ENCODE results near the gene GPSM3. TPM values are rescaled to one million over a fixed set of nuclear protein-coding genes. Genes with fewer than 3 reads are reported as not detected.

The GPSM3 gene
- polyA plus RNA-seq, 1 experiment, result 4.7 TPM

DNA sequence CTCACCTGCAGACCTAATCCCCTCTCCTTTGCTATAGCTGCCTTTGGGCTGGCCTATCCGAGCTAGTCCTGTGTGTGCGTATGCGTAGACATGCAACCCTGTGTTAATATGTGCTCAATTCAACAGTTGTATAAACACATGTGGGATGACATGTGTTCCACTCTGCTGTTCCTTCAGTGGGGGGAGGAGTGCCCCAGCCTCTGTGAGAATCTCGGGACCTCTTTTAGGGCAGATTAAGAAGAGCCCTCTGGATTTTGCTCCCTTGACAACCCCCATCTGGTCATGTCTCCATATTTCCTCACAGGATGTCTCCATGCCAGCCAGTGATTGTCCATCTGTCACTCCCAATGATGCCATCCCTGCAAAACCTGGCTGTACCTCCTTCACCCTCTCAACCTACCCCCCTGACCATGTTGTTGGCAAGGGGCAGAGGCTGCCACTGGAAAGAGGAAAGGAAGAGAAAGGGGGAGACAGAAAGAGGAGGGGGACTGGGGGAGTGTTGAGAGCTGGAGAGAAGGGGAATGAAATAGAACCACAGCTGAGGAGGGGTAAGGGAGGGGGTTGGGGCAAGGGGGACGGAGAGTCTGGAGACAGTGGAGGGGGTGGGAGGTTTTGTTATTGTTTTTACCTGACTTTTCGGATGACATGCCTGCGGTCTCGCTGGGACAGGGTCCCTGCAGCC, 41.1 kb downstream of the GPSM3 start:
- H3K27me3 ChIP-seq (ENCODE audit: control insufficient read depth, insufficient read depth, low read length), result peaks cover 31% of the 10 kb centered on the region
- CTCF ChIA-PET, result interaction anchor here (0.6 to 1.5 kb wide), 4 partner anchors 25 to 44 kb away, joined by 3 to 7 read pairs (median 5); no protein-coding TSS in a partner anchor
- TF ChIP-seq, protein P1, sequence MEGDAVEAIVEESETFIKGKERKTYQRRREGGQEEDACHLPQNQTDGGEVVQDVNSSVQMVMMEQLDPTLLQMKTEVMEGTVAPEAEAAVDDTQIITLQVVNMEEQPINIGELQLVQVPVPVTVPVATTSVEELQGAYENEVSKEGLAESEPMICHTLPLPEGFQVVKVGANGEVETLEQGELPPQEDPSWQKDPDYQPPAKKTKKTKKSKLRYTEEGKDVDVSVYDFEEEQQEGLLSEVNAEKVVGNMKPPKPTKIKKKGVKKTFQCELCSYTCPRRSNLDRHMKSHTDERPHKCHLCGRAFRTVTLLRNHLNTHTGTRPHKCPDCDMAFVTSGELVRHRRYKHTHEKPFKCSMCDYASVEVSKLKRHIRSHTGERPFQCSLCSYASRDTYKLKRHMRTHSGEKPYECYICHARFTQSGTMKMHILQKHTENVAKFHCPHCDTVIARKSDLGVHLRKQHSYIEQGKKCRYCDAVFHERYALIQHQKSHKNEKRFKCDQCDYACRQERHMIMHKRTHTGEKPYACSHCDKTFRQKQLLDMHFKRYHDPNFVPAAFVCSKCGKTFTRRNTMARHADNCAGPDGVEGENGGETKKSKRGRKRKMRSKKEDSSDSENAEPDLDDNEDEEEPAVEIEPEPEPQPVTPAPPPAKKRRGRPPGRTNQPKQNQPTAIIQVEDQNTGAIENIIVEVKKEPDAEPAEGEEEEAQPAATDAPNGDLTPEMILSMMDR (IDR thresholded peaks at IDR 0.05; ENCODE audit: low read depth, low read length), result no peak
- peaks cover 13% of the 10 kb centered on the region for H3K9me3 ChIP-seq (ENCODE audit: control insufficient read depth, insufficient read depth, low read length)
- POLR2A ChIA-PET, result no interaction called here
- peak overlapping the region; percentile 60 for H3K4me3 ChIP-seq (ENCODE audit: low read depth, low read length)
- no peak for DNase-seq (ENCODE audit: low read depth, low spot score)
- H3K27ac ChIP-seq (ENCODE audit: low read depth, low read length), result no peak overlapping the region

DNA sequence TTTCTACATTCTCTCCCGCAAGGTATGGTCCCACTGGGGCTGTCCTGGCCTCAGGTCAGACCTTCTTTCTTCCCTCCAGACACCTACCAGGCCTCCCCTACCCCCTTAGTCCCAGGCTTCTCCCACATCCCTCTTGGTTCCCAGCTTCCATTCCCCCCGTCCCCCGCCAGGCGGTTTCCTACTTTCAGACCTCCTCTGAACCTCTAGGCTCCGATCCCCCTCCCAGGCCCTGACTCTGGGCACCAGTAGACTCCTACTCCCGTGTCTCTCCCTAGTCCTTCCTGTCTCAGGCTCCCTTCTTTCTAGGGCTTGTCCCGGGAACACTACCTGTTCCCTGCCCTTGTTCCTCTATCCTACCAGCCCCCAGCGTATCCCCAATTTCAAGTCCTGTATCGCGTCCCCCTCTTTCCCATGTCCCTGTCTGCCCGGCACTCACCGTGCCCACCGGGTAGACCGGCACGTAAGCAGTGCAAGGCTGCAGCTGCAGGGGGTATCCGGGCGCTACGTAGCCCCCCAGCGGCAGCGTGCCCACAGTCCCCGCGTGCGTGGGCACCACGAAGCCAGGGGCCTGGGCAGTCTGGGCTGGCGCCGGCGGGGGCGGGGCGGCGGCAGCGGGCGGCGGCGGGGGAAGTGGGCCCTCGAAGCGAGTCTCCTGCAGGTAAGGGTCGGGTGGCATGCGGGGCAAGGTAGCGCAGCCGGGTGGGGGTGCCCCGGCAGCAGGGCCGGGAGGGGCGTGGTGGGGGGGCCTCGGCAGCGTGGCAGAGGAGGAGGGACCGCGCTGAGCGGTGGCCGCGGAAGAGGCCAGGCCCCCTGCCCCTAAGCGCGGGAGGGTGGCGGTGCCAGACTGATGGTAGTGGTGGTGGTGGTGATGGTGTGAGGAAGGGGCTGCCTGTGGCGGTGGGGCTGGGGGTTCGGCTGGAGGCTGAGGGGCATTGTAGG, 42.2 kb downstream of the GPSM3 start:
- TF ChIP-seq, protein P1 (IDR thresholded peaks at IDR 0.05; ENCODE audit: low read depth, low read length), result no peak
- POLR2A ChIA-PET, result no interaction called here
- no peak for DNase-seq (ENCODE audit: low read depth, low spot score)
- H3K27ac ChIP-seq (ENCODE audit: low read depth, low read length), result no peak overlapping the region
- CTCF ChIA-PET, result interaction anchor here (1.0 kb wide), 1 partner anchor 33 kb away, joined by 3 read pairs; no protein-coding TSS in a partner anchor
- H3K9me3 ChIP-seq (ENCODE audit: control insufficient read depth, insufficient read depth, low read length), result peaks cover 13% of the 10 kb centered on the region
- peaks cover 40% of the 10 kb centered on the region for H3K27me3 ChIP-seq (ENCODE audit: control insufficient read depth, insufficient read depth, low read length)
- no peak overlapping the region for H3K4me3 ChIP-seq (ENCODE audit: low read depth, low read length)

DNA sequence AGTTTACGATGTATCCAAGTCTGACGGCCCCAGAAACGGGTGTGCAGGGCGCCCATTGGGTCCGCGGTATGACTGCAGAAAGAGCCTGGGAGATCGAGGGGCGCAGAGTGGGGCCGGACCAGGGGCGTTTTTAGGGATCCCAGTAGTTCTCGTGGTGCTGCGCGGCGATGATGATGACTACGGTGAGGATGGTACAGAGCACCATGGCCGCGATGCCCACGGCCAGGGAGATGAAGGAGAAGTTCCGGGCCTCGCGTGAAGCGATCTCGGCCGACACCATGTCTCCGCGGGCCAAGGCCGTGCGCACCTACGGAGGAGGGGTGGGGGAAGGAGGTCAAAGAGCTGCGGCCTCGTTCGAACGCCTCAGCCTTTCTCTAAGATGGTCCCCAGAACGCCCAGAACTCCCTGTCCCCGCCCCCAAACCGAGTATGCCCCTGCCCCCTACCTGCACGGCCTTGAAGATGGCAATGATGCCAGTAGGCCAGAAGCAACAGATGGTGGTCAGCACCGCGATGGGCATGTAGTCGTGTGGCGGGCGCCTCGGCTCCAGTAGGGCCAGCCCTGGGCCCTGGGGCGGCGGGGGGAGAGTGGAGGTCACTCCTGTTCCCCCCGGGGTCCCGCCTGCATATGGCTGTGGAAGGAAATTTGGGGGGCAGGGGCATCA, 43.2 kb downstream of the GPSM3 start:
- Histone ChIP-seq H3K27me3 (ENCODE audit: control insufficient read depth, insufficient read depth, low read length) (peaks cover 42% of the 10 kb centered on the region), H3K27ac (ENCODE audit: low read depth, low read length) (no peak overlapping the region), H3K4me3 (ENCODE audit: low read depth, low read length) (no peak overlapping the region), H3K9me3 (ENCODE audit: control insufficient read depth, insufficient read depth, low read length) (peaks cover 13% of the 10 kb centered on the region)
- no peak for DNase-seq (ENCODE audit: low read depth, low spot score)
- ChIA-PET CTCF (no interaction called here), POLR2A (interaction anchor here (0.9 kb wide), 1 partner anchor 9 kb away, joined by 3 read pairs; no protein-coding TSS in a partner anchor)
- TF ChIP-seq, protein P1 (IDR thresholded peaks at IDR 0.05; ENCODE audit: low read depth, low read length), result no peak

DNA sequence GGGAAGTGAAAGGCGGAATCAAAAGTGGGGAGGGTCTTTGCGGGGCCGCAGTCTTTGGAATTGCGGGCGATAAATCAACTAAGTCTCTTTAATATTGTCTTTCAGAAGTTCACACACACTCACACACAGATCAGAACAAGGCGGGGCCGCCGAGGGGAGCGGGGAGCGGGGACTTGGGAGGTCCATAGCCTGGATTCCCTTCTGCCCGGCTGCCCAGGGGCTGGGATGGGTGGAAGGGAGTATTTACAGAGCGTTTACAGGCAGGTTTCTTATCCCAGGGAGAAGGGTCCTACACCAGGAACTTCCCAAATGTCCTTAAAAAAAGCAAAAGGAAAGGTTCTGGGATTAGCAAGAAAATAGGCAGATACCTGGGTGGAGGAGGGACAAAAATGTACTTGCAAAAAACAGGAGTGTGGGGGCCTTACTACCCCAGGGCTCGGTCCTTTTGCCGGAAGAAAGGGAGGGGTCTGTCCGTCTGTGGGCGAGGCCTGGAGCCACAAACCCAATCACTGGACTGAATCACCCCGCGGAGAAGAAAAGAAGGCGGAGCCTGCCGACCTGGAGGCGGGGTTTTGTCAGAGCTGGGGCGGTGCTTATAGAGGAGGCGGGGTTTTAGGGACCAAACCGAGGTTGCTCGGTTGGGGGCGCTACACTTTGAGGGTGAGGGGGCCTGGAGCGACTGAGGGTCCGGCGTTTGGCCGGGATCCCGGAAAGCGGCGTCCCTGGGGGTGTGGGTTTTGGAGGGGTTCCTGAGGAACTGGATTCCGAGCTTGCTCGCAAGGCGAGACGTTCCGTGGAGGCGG, 44.0 kb downstream of the GPSM3 start:
- POLR2A ChIA-PET, result interaction anchor here (0.9 kb wide), 1 partner anchor 8 kb away, joined by 3 read pairs; no protein-coding TSS in a partner anchor
- TF ChIP-seq, protein P1 (IDR thresholded peaks at IDR 0.05; ENCODE audit: low read depth, low read length), result no peak
- no peak overlapping the region for H3K27ac ChIP-seq (ENCODE audit: low read depth, low read length)
- peaks cover 13% of the 10 kb centered on the region for H3K9me3 ChIP-seq (ENCODE audit: control insufficient read depth, insufficient read depth, low read length)
- CTCF ChIA-PET, result interaction anchor here (1.2 kb wide), 1 partner anchor 10 kb away, joined by 3 read pairs; no protein-coding TSS in a partner anchor
- no peak for DNase-seq (ENCODE audit: low read depth, low spot score)
- no peak overlapping the region for H3K4me3 ChIP-seq (ENCODE audit: low read depth, low read length)
- peaks cover 42% of the 10 kb centered on the region for H3K27me3 ChIP-seq (ENCODE audit: control insufficient read depth, insufficient read depth, low read length)

Measured in AG04450 (cell line).